MM.1S (cell line): ENCODE measurements around the gene RBM47.

ENCODE experiments used
- CTCF ChIP-seq: fragments of 300-600 bp; sonication (generic); IDR thresholded peaks from 2 replicates; pipeline ENCODE4 v1.5.1; 2016; ENCODE audit warnings: antibody characterized with exemption, low read length, mixed read lengths
- EZH2 ChIP-seq: fragments of 300-600 bp; sonication (generic); optimal IDR thresholded peaks from 2 replicates; pipeline ENCODE3; 2017; ENCODE audit warnings: low read depth, mild to moderate bottlenecking, antibody characterized with exemption, low read length, mixed read lengths
- EZH2phosphoT487 ChIP-seq: fragments of 300-600 bp; sonication (generic); IDR thresholded peaks from 2 replicates; pipeline ENCODE4 v1.6.1; 2018; ENCODE audit warnings: antibody characterized with exemption, low read length

- TF ChIP-seq CTCF (no peak), EZH2 (no peak), EZH2phosphoT487 (no peak)
Measured at GRCh38 chr4:40632080-40632479, 2.4 kb upstream of the RBM47 start.
